HFF-Myc (cell line): ENCODE results near the gene AR.

ENCODE experiments used
- DNase-seq: peaks from one replicate; pipeline ENCODE4 v3.0.0-alpha.2; 2011; ENCODE audit warnings: low read depth; ENCODE audit errors: extremely low read depth
- H3K4me3 ChIP-seq: replicated peaks from 2 replicates; pipeline ENCODE4 v1.5.1; 2011; ENCODE audit warnings: low read depth, mild to moderate bottlenecking, control low read depth, low read length
- CTCF ChIP-seq: IDR thresholded peaks from 2 replicates; pipeline ENCODE4 v1.5.1; 2012; ENCODE audit warnings: mild to moderate bottlenecking, low read depth, low read length, control low read depth; ENCODE audit errors: missing control alignments

AR gene

GRCh38 chrX:67612231-67612630 lies 68.4 kb downstream of the AR start:
- DNase-seq: no peak
- no peak for TF ChIP-seq CTCF
- no peak overlapping the region for H3K4me3 ChIP-seq

- TF ChIP-seq CTCF: no peak
Observed at GRCh38 chrX:67613366-67613765, 69.5 kb downstream of the AR start.

GRCh38 chrX:67613996-67614395 lies 70.2 kb downstream of the AR start:
- DNase-seq: no peak
- TF ChIP-seq CTCF: no peak
- H3K4me3 ChIP-seq: no peak overlapping the region

More at GRCh38 chrX:67613366-67613765, 69.5 kb downstream of the AR start:
- H3K4me3 ChIP-seq: no peak overlapping the region
- no peak for DNase-seq

- no peak overlapping the region for H3K4me3 ChIP-seq
- TF ChIP-seq CTCF: no peak
- no peak for DNase-seq
Observed at GRCh38 chrX:67614423-67614822, 70.6 kb downstream of the AR start.

GRCh38 chrX:67619253-67619652 lies 75.4 kb downstream of the AR start:
- DNase-seq: peak; percentile 57
- H3K4me3 ChIP-seq: no peak overlapping the region
- TF ChIP-seq CTCF: no peak

GRCh38 chrX:67622053-67622585 lies 78.3 kb downstream of the AR start:
- no peak for TF ChIP-seq CTCF
- no peak for DNase-seq
- H3K4me3 ChIP-seq: no peak overlapping the region

GRCh38 chrX:67624325-67624724 lies 80.5 kb downstream of the AR start:
- TF ChIP-seq CTCF: no peak
- no peak for DNase-seq
- no peak overlapping the region for H3K4me3 ChIP-seq
